GM04504 (cell line): ENCODE measurements around the gene UXS1.

Experiments
- DNase-seq: peaks from one replicate; pipeline ENCODE4 v3.0.0-alpha.2; 2012; ENCODE audit warnings: low read depth

UXS1 gene

GRCh38 chr2:106189325-106189724 is 4.8 kb downstream of the UXS1 start:
- no peak for DNase-seq

GRCh38 chr2:106187273-106187891 is 6.7 kb downstream of the UXS1 start:
- DNase-seq: no peak

- DNase-seq: no peak
These were observed 8.5 kb downstream of the UXS1 start for GRCh38 chr2:106185475-106186184.

- DNase-seq: no peak
These were observed 9.2 kb downstream of the UXS1 start for GRCh38 chr2:106184857-106185256.

- no peak for DNase-seq
These were observed 9.7 kb downstream of the UXS1 start for GRCh38 chr2:106184394-106184793.

- DNase-seq: no peak
These were observed 10.9 kb downstream of the UXS1 start for GRCh38 chr2:106183101-106183696.

GRCh38 chr2:106181064-106181463 is 13.0 kb downstream of the UXS1 start:
- DNase-seq: no peak

- DNase-seq: no peak
These were observed 13.5 kb downstream of the UXS1 start for GRCh38 chr2:106180602-106181001.

GRCh38 chr2:106178716-106179115 is 15.4 kb downstream of the UXS1 start:
- no peak for DNase-seq

GRCh38 chr2:106177581-106177980 is 16.5 kb downstream of the UXS1 start:
- no peak for DNase-seq

- no peak for DNase-seq
These were observed 17.5 kb downstream of the UXS1 start for GRCh38 chr2:106176446-106177099.

GRCh38 chr2:106175086-106175850 is 18.8 kb downstream of the UXS1 start:
- no peak for DNase-seq

- no peak for DNase-seq
These were observed 20.0 kb downstream of the UXS1 start for GRCh38 chr2:106174056-106174455.

- DNase-seq: no peak
These were observed 21.5 kb downstream of the UXS1 start for GRCh38 chr2:106172649-106173048.

- DNase-seq: no peak
These were observed 25.4 kb downstream of the UXS1 start for GRCh38 chr2:106168657-106169056.

GRCh38 chr2:106167067-106167466 is 27.0 kb downstream of the UXS1 start:
- no peak for DNase-seq

GRCh38 chr2:106165561-106165960 is 28.5 kb downstream of the UXS1 start:
- DNase-seq: no peak

GRCh38 chr2:106165029-106165428 is 29.1 kb downstream of the UXS1 start:
- no peak for DNase-seq

- DNase-seq: peak; percentile 8
These were observed 30.1 kb downstream of the UXS1 start for GRCh38 chr2:106163948-106164545.

GRCh38 chr2:106161938-106162820 is 31.9 kb downstream of the UXS1 start:
- no peak for DNase-seq

GRCh38 chr2:106161341-106161740 is 32.8 kb downstream of the UXS1 start:
- DNase-seq: no peak
